Calu3 (cell line): ENCODE results near the gene CHST15. TPM values are rescaled to one million over a fixed set of nuclear protein-coding genes. Genes with fewer than 3 reads are reported as not detected.
"Not testable (repeated sequence)": the region's sequence is repeated elsewhere in the genome, so short reads cannot be mapped to it uniquely, and the experiment has no call there.

Source experiments
- BruUV-seq: library from RNA; stranded (reverse); fragments of 400-500 nt; replicated peaks from 2 replicates; lab custom pipeline; 2021; lab: Mats Ljungman, UMichigan
- CTCF ChIA-PET: fragments of 300-600 bp; sonication (Branson Sonifier 250); formaldehyde crosslinking; loops from one replicate; lab custom pipeline; 2022; ENCODE audit warnings: antibody characterized with exemption; lab: Charles Lee
- DNase-seq: peaks from one replicate; pipeline ENCODE4 v3.0.0; 2022
- H3K27ac Mint-ChIP-seq: one replicate; pipeline ENCODE4 v1.8.0; 2022; ENCODE audit warnings: mixed read lengths; ENCODE audit not compliant: unreplicated experiment
- H3K27me3 Mint-ChIP-seq: one replicate; pipeline ENCODE4 v1.8.0; 2022; ENCODE audit warnings: mixed read lengths; ENCODE audit not compliant: unreplicated experiment
- H3K36me3 Mint-ChIP-seq: one replicate; pipeline ENCODE4 v1.8.0; 2022; ENCODE audit warnings: mild to moderate bottlenecking, moderate library complexity, mixed read lengths; ENCODE audit not compliant: insufficient read depth, unreplicated experiment
- H3K4me1 Mint-ChIP-seq: one replicate; pipeline ENCODE4 v1.8.0; 2022; ENCODE audit warnings: mild to moderate bottlenecking, low read depth, mixed read lengths; ENCODE audit not compliant: unreplicated experiment
- H3K4me3 Mint-ChIP-seq: one replicate; pipeline ENCODE4 v1.8.0; 2022; ENCODE audit warnings: mild to moderate bottlenecking, low read depth, moderate library complexity, mixed read lengths; ENCODE audit not compliant: unreplicated experiment
- H3K9me3 Mint-ChIP-seq: one replicate; pipeline ENCODE4 v1.8.0; 2022; ENCODE audit warnings: low read depth, mixed read lengths; ENCODE audit not compliant: unreplicated experiment
- intact Hi-C: fragments of 100-400 bp; cut with micrococcal nuclease; formaldehyde crosslinking; loops from one replicate; pipeline ENCODE4 v1.10.0; 2022; ENCODE audit not compliant: unreplicated experiment
- total RNA-seq: library from RNA; stranded (reverse); gene quantifications from 2 replicates; pipeline ENCODE4 v1.2.3, GENCODE V29; 2022
- TF ChIP-seq, protein P1 (sequence below): fragments of 200-600 bp; IDR thresholded peaks from one replicate; pipeline ENCODE4 v1.8.0; 2022; ENCODE audit warnings: antibody characterized with exemption; ENCODE audit not compliant: unreplicated experiment

The CHST15 gene
- total RNA-seq, 1 experiment from 2014 or later, result 19.3 TPM

DNA sequence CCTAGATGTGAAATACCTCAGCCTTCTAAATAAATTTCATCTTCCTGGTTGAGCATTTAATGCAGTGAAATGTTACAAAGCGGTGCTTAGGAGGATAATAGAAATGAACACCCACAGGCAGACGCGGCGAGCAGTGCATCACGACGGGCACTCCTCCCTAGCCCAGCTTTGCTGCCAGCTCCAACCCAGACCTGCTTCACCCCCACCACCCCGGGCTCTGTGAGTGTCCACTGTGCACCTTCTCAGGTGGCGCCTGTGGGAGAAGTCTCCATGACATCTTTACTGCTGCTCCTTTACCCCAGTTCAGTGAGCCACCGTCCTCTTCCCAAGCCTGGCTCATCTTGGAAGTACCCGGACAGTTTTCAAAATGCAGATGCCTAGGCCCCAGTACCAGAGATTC is 5.2 kb upstream of the CHST15 start:
- BruUV-seq, result no TSS peak
- intact Hi-C loops, result loop anchor here (10.0 kb wide), 2 partner anchors 156 to 286 kb away; no protein-coding TSS in a partner anchor
- CTCF ChIA-PET, result interaction anchor here (1.2 kb wide), 1 partner anchor 32 kb away, joined by 3 read pairs; no protein-coding TSS in a partner anchor
- Mint-ChIP-seq H3K4me1 (no peaks in the 10 kb centered on the region), H3K27me3 (no peaks in the 10 kb centered on the region), H3K4me3 (no peak overlapping the region), H3K9me3 (no peaks in the 10 kb centered on the region), H3K36me3 (peaks cover 6% of the 10 kb centered on the region), H3K27ac (no peak overlapping the region)
- DNase-seq, result no peak
- TF ChIP-seq, protein P1, sequence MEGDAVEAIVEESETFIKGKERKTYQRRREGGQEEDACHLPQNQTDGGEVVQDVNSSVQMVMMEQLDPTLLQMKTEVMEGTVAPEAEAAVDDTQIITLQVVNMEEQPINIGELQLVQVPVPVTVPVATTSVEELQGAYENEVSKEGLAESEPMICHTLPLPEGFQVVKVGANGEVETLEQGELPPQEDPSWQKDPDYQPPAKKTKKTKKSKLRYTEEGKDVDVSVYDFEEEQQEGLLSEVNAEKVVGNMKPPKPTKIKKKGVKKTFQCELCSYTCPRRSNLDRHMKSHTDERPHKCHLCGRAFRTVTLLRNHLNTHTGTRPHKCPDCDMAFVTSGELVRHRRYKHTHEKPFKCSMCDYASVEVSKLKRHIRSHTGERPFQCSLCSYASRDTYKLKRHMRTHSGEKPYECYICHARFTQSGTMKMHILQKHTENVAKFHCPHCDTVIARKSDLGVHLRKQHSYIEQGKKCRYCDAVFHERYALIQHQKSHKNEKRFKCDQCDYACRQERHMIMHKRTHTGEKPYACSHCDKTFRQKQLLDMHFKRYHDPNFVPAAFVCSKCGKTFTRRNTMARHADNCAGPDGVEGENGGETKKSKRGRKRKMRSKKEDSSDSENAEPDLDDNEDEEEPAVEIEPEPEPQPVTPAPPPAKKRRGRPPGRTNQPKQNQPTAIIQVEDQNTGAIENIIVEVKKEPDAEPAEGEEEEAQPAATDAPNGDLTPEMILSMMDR, result no peak

DNA sequence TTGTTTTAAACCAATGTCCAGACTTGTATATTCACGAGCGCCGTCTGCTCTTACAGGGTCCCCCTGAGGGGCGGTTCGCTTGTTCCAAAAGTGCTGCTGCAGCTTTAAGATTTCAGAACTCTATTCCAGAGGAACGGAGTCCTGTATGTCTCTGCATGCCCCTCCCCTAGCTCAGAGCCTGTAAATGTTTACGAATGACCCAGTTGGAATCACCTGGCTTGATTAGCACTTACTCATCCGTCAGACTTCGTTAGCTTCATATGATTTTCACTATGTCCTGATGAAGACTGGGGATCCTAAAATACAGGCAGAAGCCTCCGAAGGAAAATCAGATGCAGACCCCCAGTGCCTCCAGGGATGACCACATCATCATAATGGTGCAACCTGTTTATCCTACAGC is 4.5 kb upstream of the CHST15 start:
- Mint-ChIP-seq H3K27me3 (no peaks in the 10 kb centered on the region), H3K4me3 (no peak overlapping the region), H3K9me3 (no peaks in the 10 kb centered on the region), H3K4me1 (no peaks in the 10 kb centered on the region), H3K27ac (no peak overlapping the region), H3K36me3 (peaks cover 13% of the 10 kb centered on the region)
- no TSS peak for BruUV-seq
- TF ChIP-seq, protein P1, result no peak
- no peak for DNase-seq
- intact Hi-C loops, result loop anchor here (10.0 kb wide), 2 partner anchors 157 to 287 kb away; no protein-coding TSS in a partner anchor
- CTCF ChIA-PET, result interaction anchor here (1.2 kb wide), 1 partner anchor 33 kb away, joined by 3 read pairs; no protein-coding TSS in a partner anchor

DNA sequence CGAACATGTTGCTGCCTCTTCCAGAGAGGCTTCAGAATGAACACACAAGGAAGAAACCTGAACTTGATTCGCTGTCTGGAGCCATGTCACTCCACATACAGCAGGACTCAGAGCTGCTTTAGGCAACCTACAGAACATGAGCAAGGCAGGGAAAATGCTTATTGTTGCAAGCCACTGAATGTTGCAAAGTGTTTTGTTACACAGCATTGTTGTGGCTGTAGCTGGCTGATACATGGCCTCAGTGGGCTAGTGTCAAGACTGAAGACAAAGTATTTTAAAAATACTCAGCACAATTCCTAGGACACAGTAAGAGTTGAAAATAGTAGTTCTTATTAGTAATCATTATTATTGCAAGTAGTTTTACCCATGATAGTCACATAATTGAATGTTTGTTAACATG is 3.1 kb upstream of the CHST15 start:
- no peak overlapping the region for H3K27ac Mint-ChIP-seq
- H3K36me3 Mint-ChIP-seq, result peaks cover 27% of the 10 kb centered on the region
- BruUV-seq, result no TSS peak
- intact Hi-C loops, result loop anchor here (10.0 kb wide), 2 partner anchors 158 to 288 kb away; no protein-coding TSS in a partner anchor
- CTCF ChIA-PET, result no interaction called here
- no peak overlapping the region for H3K4me3 Mint-ChIP-seq
- no peaks in the 10 kb centered on the region for H3K9me3 Mint-ChIP-seq
- no peak for DNase-seq
- H3K4me1 Mint-ChIP-seq, result peaks cover under 1% of the 10 kb centered on the region
- TF ChIP-seq, protein P1, result no peak
- no peaks in the 10 kb centered on the region for H3K27me3 Mint-ChIP-seq

DNA sequence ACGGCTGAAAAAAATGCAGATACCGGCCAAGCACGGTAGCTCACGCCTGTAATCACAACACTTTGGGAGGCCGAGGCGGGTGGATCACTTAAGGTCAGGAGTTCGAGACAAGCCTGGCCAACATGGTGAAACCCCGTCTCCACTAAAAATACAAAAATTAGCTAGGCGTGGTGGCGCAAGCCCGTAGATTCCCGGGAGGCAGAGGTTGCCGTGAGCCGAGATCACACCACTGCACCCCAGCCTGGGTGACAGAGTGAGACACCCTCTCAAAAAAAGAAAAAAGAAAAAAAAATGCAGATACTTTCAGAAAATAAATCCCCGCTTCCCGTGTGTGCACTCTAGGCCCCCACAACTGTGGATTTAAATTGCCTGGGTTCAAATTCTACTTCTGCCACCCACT is 2.4 kb upstream of the CHST15 start:
- H3K4me3 Mint-ChIP-seq, H3K9me3 Mint-ChIP-seq, BruUV-seq, H3K27ac Mint-ChIP-seq, H3K4me1 Mint-ChIP-seq, H3K27me3 Mint-ChIP-seq, CTCF ChIA-PET, DNase-seq: not testable (repeated sequence)
- H3K36me3 Mint-ChIP-seq, result peaks cover 32% of the 10 kb centered on the region
- intact Hi-C loops, result loop anchor here (10.0 kb wide), 2 partner anchors 159 to 289 kb away; no protein-coding TSS in a partner anchor

DNA sequence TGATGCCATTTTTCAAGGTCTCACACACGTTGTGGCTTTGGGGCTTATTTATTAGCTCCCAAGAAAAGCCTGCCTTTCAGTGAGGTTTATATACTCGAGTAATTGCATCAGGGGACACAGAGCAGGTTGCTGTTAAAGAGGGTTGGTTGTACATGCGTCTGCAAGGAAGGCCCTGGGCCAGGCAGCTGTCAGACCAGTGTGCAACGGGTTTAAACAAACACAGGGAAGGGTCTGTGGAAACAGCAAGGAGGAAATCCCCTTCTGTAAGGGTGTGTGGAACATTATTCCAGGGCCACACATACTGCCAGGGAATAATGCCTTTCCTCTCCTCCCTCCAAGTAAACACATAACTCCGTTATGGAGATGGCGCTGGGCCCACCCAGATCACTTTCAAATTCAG is 1.7 kb upstream of the CHST15 start:
- Mint-ChIP-seq H3K4me1 (peaks cover 14% of the 10 kb centered on the region), H3K27me3 (no peaks in the 10 kb centered on the region), H3K27ac (no peak overlapping the region), H3K4me3 (no peak overlapping the region), H3K36me3 (peaks cover 32% of the 10 kb centered on the region), H3K9me3 (no peaks in the 10 kb centered on the region)
- intact Hi-C loops, result loop anchor here (10.0 kb wide), 2 partner anchors 160 to 290 kb away; no protein-coding TSS in a partner anchor
- no peak for DNase-seq
- CTCF ChIA-PET, result no interaction called here
- TF ChIP-seq, protein P1, result no peak
- no TSS peak for BruUV-seq
